Stomach (tissue), 9 donors: ENCODE data around the gene STEAP4. TPM values are rescaled to one million over a fixed set of nuclear protein-coding genes. Genes with fewer than 3 reads are reported as not detected.

Experiments
- DNase-seq, 2 donors: peaks; one replicate each; pipeline versions ENCODE4 v3.0.0 to v3.0.0-alpha.2; 2013 to 2019
- H3K27ac ChIP-seq, 5 donors: fragments of 200-600 bp in 4 of 5; sonication (generic) in 4 of 5; one replicate each; pipeline ENCODE4 v1.5.1; 2013 to 2019; ENCODE audit warnings: mild to moderate bottlenecking in 1 of 5, moderate library complexity in 1 of 5
- H3K27me3 ChIP-seq, 3 donors: fragments of 200-600 bp; sonication (generic); one replicate each; pipeline ENCODE4 v1.5.1; 2017 to 2019; ENCODE audit warnings: mixed run types in 1 of 3
- H3K36me3 ChIP-seq, 4 donors: fragments of 200-600 bp; sonication (generic); 1 replicate in 3 of 4; 2 replicates in 1 of 4; pipeline ENCODE4 v1.5.1; 2016 to 2019
- H3K4me1 ChIP-seq, 4 donors: fragments of 200-600 bp; sonication (generic); one replicate each; pipeline ENCODE4 v1.5.1; 2016 to 2019
- H3K4me3 ChIP-seq, 4 donors: fragments of 200-600 bp; sonication (generic) in 3 of 4; one replicate each; pipeline ENCODE4 v1.5.1; 2016 to 2019; ENCODE audit warnings: mild to moderate bottlenecking in 1 of 4
- H3K9me3 ChIP-seq, 4 donors: fragments of 200-600 bp; sonication (generic); one replicate each; pipeline ENCODE4 v1.5.1; 2016 to 2019
- EP300 ChIP-seq: sonication (generic); formaldehyde crosslinking; IDR thresholded peaks from one replicate; pipeline ENCODE4 v1.6.1; 2017; ENCODE audit warnings: antibody characterized with exemption
- POLR2A ChIP-seq, 4 donors: fragments of 450-650 bp; IDR thresholded peaks; one replicate each; pipeline ENCODE4 v1.6.1; 2016; ENCODE audit warnings: antibody characterized with exemption in 4 of 4, control low read depth in 2 of 4, mild to moderate bottlenecking in 1 of 4, moderate library complexity in 1 of 4
- POLR2AphosphoS5 ChIP-seq, 3 donors: sonication (generic); formaldehyde crosslinking; IDR thresholded peaks; one replicate each; pipeline ENCODE4 v1.6.1; 2016; ENCODE audit warnings: antibody characterized with exemption in 3 of 3
- WGBS, 5 donors: extraction: QIAGEN DNeasy Blood & Tissue Kit in 3 of 5; methylation state at CpG; one replicate each; pipeline versions ENCODE4 v1.1.5 to v1.1.7; 2013 to 2018; 5-methylcytosine and 5-hydroxymethylcytosine counted together
- intact Hi-C: fragments of 100-400 bp; cut with DNase I; formaldehyde crosslinking; loops from one replicate; pipeline ENCODE4 v1.15.1; 2023; ENCODE audit warnings: low total_unique reads
- polyA plus RNA-seq, 3 donors: library from polyadenylated mRNA; stranded (reverse); fragments of 200-250 nt; gene quantifications; one replicate each; pipeline ENCODE4 v1.2.3, GENCODE V29; 2013
- total RNA-seq, 5 donors: library from RNA; depleted of rRNA; stranded (reverse); fragments of >200 nt; gene quantifications; one replicate each; pipeline versions ENCODE4 v1.1.0 to v1.2.3, GENCODE V29; 2014 to 2016
- TF ChIP-seq, protein P1 (sequence below), 7 experiments: fragments of 450-650 bp in 4 of 7; fragments of 200-600 bp in 3 of 7; sonication (generic) in 3 of 7; IDR thresholded peaks; one replicate each; pipeline ENCODE4 v1.5.1; 2016 to 2019; ENCODE audit warnings: antibody characterized with exemption in 7 of 7, control low read depth in 2 of 7, mild to moderate bottlenecking in 1 of 7
- donor health status: healthy with polysubstance abuse.
- donor health status: Bipolar disorder and iron deficiency.
- donor health status: healthy.

STEAP4 gene
- total and polyA plus RNA-seq, 8 donors: 1.5 to 14.5 (median 2.4) TPM

GRCh38 chr7:88314061-88314491 lies 7.4 kb upstream of the STEAP4 start:
- 25 to 41% (median 34%) methylated on average over 4 of the region's 4 CpGs for WGBS, 5 donors
- no peak overlapping the region for H3K4me3 ChIP-seq
- no peaks in the 10 kb centered on the region for H3K27me3 ChIP-seq
- H3K4me1 ChIP-seq: peaks cover 0 to 19% (median 0%) of the 10 kb centered on the region in 4 donors
- H3K36me3 ChIP-seq: no peaks in the 10 kb centered on the region
- H3K27ac ChIP-seq: peak overlapping the region in 2 of 5 donors; percentile 15 to 25
- intact Hi-C loops: no loop called here
- H3K9me3 ChIP-seq: no peaks in the 10 kb centered on the region
- TF ChIP-seq, protein P1, sequence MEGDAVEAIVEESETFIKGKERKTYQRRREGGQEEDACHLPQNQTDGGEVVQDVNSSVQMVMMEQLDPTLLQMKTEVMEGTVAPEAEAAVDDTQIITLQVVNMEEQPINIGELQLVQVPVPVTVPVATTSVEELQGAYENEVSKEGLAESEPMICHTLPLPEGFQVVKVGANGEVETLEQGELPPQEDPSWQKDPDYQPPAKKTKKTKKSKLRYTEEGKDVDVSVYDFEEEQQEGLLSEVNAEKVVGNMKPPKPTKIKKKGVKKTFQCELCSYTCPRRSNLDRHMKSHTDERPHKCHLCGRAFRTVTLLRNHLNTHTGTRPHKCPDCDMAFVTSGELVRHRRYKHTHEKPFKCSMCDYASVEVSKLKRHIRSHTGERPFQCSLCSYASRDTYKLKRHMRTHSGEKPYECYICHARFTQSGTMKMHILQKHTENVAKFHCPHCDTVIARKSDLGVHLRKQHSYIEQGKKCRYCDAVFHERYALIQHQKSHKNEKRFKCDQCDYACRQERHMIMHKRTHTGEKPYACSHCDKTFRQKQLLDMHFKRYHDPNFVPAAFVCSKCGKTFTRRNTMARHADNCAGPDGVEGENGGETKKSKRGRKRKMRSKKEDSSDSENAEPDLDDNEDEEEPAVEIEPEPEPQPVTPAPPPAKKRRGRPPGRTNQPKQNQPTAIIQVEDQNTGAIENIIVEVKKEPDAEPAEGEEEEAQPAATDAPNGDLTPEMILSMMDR (IDR thresholded peaks at IDR 0.05): no peak
- TF ChIP-seq POLR2A (IDR thresholded peaks at IDR 0.05): no peak
- no peak for TF ChIP-seq EP300
- TF ChIP-seq POLR2AphosphoS5 (IDR thresholded peaks at IDR 0.05): no peak
- peak in 1 of 2 donors; percentile 36 for DNase-seq

GRCh38 chr7:88312061-88312663 lies 5.5 kb upstream of the STEAP4 start:
- H3K9me3 ChIP-seq: no peaks in the 10 kb centered on the region
- no peaks in the 10 kb centered on the region for H3K27me3 ChIP-seq
- peak in 1 of 2 donors; percentile 27 for DNase-seq
- H3K36me3 ChIP-seq: no peaks in the 10 kb centered on the region
- TF ChIP-seq POLR2AphosphoS5 (IDR thresholded peaks at IDR 0.05) (peak in 1 of 3 donors; percentile 10), EP300 (no peak)
- peak overlapping the region in 3 of 5 donors; percentile 1 to 50 (median 11) for H3K27ac ChIP-seq
- intact Hi-C loops: no loop called here
- peaks cover 0 to 20% (median 1%) of the 10 kb centered on the region in 4 donors for H3K4me1 ChIP-seq
- 64 to 82% (median 71%) methylated on average over 3 of the region's 3 CpGs for WGBS, 5 donors
- no peak overlapping the region for H3K4me3 ChIP-seq

GRCh38 chr7:88311675-88312036 lies 5.0 kb upstream of the STEAP4 start:
- Histone ChIP-seq H3K27me3 (no peaks in the 10 kb centered on the region), H3K4me1 (peaks cover 0 to 25% (median 6%) of the 10 kb centered on the region in 4 donors), H3K27ac (peak overlapping the region in 4 of 5 donors; percentile 1 to 50 (median 20)), H3K36me3 (no peaks in the 10 kb centered on the region), H3K9me3 (no peaks in the 10 kb centered on the region), H3K4me3 (no peak overlapping the region)
- 45 to 58% (median 52%) methylated on average over 1 of the region's 1 CpG for WGBS, 5 donors
- intact Hi-C loops: no loop called here
- no peak for TF ChIP-seq EP300
- TF ChIP-seq, protein P1 (IDR thresholded peaks at IDR 0.05): no peak
- no peak for TF ChIP-seq POLR2AphosphoS5 (IDR thresholded peaks at IDR 0.05)
- no peak for TF ChIP-seq POLR2A (IDR thresholded peaks at IDR 0.05)
- DNase-seq: no peak

DNA sequence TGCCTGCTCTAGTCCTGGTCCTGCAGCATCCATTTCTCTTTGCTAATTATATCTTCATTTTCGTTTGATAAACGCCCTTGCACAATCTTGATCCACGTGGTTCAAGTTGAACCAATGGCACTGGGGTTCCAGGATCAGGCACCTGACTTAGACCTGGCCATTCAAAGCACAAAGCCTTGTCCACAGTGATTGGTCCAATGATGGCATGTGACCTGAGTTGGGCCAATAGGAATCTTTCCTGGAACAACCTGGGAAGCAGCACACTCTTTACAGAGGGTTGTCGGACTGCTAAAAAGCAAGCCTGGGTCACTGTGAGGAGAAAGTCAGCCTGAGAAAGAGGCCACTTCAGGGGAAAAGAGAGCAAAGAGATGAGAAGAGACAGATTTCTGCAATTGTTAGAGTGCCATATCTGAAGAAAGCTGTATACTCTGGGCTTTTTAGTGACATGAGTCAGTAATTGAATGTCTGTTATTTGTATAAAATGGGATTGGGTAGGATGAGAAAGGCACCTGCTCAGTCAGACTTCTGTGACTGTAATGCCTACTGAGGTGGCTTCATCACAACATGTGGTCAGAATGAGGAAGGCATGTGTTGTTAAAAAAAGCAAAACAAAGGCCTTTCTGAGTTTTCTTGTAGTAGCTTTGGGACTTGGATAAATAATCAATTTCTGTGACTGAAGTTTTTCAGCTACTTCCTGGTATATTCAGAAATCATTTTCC lies 4.4 kb upstream of the STEAP4 start:
- TF ChIP-seq POLR2AphosphoS5 (IDR thresholded peaks at IDR 0.05): no peak
- no peak for TF ChIP-seq POLR2A (IDR thresholded peaks at IDR 0.05)
- TF ChIP-seq, protein P1 (IDR thresholded peaks at IDR 0.05): no peak
- TF ChIP-seq EP300: no peak
- H3K36me3 ChIP-seq: no peaks in the 10 kb centered on the region
- 75 to 91% (median 88%) methylated on average over 4 of the region's 4 CpGs for WGBS, 5 donors
- H3K9me3 ChIP-seq: no peaks in the 10 kb centered on the region
- H3K27ac ChIP-seq: peak overlapping the region in 4 of 5 donors; percentile 1 to 50 (median 20)
- DNase-seq: no peak
- intact Hi-C loops: no loop called here
- no peaks in the 10 kb centered on the region for H3K27me3 ChIP-seq
- peaks cover 0 to 30% (median 11%) of the 10 kb centered on the region in 4 donors for H3K4me1 ChIP-seq
- H3K4me3 ChIP-seq: no peak overlapping the region
